ENCODE data around the gene UVSSA.
"Not testable (repeated sequence)": the region's sequence is repeated elsewhere in the genome, so short reads cannot be mapped to it uniquely, and the experiment has no call there.

UVSSA gene

GRCh38 chr4:1317177-1318045 is 29.6 kb upstream of the UVSSA start:
- DNase-seq = no peak

- no peak for DNase-seq
These were observed 29.0 kb upstream of the UVSSA start for GRCh38 chr4:1318046-1318375.

- DNase-seq = peak in 1 of 2 donors; percentile 44
These were observed 28.4 kb upstream of the UVSSA start for GRCh38 chr4:1318488-1319213.

- DNase-seq = no peak
These were observed 25.5 kb upstream of the UVSSA start for GRCh38 chr4:1321486-1321885.

- no peak for DNase-seq
These were observed 24.9 kb upstream of the UVSSA start for GRCh38 chr4:1321946-1322650.

GRCh38 chr4:1323280-1323634 is 23.8 kb upstream of the UVSSA start:
- no peak for DNase-seq

GRCh38 chr4:1323635-1324442 is 23.2 kb upstream of the UVSSA start:
- no peak for DNase-seq

GRCh38 chr4:1324443-1325175 is 22.4 kb upstream of the UVSSA start:
- DNase-seq = not testable (repeated sequence)

GRCh38 chr4:1325176-1325480 is 21.9 kb upstream of the UVSSA start:
- DNase-seq = no peak

GRCh38 chr4:1325681-1326635 is 21.1 kb upstream of the UVSSA start:
- DNase-seq = no peak

GRCh38 chr4:1326751-1327525 is 20.1 kb upstream of the UVSSA start:
- no peak for DNase-seq

GRCh38 chr4:1327526-1328266 is 19.3 kb upstream of the UVSSA start:
- DNase-seq = no peak

- DNase-seq = no peak
These were observed 18.5 kb upstream of the UVSSA start for GRCh38 chr4:1328267-1329155.

- DNase-seq = no peak
These were observed 17.3 kb upstream of the UVSSA start for GRCh38 chr4:1329408-1330371.

GRCh38 chr4:1330761-1331590 is 16.0 kb upstream of the UVSSA start:
- peak; percentile 52 to 65 for DNase-seq
